ENCODE measurements around the gene LRMDA.

GRCh38 chr10:75398692-75399460, 32.5 kb upstream of the LRMDA start:
- TF ChIP-seq CTCF (IDR thresholded peaks at IDR 0.05) = no peak
- TF ChIP-seq EZH2 (IDR thresholded peaks at IDR 0.05; ENCODE audit: borderline replicate concordance, insufficient read depth, low read depth, low read length, poor library complexity, severe bottlenecking) = no peak
